HL-60/S4 treated with retinoic acid at 250 ng/mL for 4 days and 3 days (cell line): ENCODE measurements around the gene MUC4.

Experiments
- in situ Hi-C: fragments of 300-500 bp; cut with MboI; formaldehyde crosslinking; loops from 2 replicates; pipeline ENCODE4 v1.7.0; 2022; ENCODE audit warnings: low sequenced_read_pairs

Gene MUC4

DNA sequence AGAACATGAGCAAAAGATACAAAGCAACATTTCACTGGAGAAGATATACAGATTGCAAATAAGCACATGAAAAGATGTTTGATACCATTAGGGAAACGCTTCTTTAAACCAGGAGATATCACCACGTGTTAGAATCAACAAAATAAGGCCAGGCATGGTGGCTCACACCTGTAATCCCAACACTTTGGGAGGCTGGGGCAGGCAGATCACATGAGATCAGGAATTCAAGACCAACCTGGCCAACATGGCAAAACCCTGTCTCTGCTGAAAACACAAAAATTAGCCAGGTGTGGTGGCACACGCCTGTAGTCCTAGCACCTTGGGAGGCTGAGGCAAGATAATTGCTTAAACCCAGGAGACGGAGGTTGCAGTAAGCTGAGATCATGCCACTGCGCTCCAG lies 111.4 kb downstream of the MUC4 start:
- in situ Hi-C loops = no loop called here

DNA sequence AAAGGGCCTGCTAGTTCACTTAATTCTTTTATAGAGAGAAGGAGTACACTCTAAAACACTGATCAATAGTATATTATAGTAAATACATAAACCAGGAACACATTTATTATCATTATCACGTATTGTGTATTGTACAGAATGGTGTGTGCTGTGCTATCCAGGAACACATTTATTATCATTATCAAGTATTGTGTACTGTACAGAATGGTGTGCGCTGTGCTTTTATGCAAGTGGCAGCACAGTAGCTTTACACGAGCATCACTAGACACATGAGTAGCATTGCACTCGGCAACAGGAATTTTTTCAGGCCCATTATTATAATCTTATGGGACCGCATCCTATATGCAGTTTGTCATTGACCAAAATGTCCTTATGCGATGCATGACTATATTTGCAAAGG lies 111.9 kb downstream of the MUC4 start:
- in situ Hi-C loops = no loop called here

DNA sequence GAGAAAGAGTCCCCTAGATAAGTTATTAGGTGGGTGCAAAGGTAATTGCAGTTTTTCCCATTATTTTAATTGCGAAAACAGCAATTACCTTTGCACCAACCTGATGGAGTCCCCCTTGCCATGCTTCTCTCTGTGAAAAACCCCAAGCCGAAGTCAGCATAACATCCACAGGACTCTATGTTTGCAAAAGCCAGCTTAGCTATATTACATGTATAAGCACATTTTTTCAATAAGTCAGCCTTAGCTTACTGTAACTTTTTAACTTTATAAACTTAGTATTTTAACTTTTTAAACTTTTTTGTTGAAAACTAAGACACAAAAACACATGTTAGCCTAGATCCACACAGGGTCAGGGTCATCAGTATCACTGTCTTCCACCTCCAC lies 112.3 kb downstream of the MUC4 start:
- in situ Hi-C loops = no loop called here

DNA sequence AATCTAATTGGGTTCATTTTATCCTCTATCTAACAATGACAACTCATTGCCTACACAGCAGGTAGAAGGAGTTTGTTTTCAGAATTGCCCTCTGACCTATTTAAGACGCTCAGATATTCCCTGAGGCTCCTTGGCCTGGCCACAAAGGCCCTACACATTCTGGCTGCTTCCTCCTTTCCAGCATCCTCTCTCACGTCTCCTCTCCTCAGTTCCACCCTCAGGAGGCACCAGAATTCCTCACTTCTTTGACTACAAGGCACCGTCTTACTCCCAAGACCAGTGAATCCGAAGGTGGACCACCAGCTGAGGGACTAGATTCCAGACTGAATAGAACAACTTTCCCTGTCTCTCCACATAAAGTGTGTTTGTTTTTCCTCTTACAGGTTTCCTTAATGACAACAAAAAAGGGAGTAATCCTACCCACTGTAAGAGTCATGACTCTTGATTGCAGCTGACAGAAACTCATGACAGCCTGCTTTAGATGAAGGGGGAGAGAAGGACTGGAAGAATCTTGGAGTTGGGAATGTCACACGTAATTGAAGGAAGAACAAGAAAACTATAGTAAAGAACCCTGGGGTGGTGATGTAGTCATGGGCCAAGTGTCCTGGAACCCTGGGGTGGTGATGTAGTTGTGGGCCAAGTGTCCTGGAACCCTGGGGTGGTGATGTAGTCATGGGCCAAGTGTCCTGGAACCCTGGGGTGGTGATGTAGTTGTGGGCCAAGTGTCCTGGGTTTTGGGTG lies 112.9 kb downstream of the MUC4 start:
- in situ Hi-C loops = no loop called here

DNA sequence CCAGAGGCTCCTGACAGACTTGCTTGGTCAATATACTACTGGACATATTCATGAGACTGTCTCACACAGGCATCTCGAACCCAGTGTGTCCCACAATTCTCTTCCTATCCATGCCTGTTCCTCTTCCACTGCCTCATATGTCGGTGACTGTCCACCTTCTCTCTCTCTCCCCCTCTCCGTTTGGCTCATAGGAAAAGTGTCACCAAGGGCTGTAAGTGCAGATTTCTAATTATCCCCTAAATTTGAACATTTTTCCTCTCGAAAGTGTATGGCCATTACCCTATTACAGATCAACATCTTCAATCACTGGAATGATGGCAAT lies 113.4 kb downstream of the MUC4 start:
- in situ Hi-C loops = no loop called here

DNA sequence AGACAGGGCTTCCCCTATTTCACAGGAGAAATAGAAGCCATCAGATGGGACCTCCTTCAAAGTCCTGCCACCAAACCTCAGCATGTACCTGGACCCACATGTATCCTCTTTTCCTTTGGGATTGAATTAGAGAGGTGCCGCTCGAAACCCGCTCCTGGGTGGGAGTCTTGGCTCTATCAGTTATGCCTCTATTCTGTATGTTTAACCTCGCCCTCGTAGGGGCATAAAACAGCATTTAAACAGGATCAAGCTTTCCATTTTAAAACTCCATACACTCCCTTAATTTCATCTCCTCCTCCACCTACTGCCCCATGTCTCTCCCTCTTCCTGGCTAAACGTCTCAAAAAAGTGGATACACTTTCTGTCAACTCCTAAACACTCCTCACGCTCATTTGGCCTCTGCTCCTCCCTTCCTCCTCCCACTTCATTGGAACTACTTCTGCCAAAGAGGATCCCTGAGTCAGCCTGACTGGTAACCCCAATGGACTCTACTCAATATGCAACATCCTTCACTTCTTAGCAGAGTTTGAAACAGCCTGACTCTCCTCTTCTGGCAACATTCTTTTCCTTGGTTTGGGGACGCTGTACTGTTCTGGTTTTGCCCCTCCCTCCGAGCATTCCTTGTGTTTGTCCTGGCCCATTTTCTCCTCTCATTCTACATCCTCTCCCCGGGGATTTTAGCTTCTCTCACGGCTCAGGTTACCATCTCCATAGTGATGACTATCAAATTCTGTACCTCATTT lies 114.0 kb downstream of the MUC4 start:
- in situ Hi-C loops = no loop called here
